Inflammatory macrophage (primary cell): ENCODE results near the gene RBM38.

ENCODE experiments used
- DNase-seq, 2 donors: peaks; one replicate each; pipeline ENCODE4 v3.0.0-alpha.2; 2020 to 2022

RBM38 gene

GRCh38 chr20:57437672-57438330 is 46.6 kb downstream of the RBM38 start:
- DNase-seq, result no peak

DNA sequence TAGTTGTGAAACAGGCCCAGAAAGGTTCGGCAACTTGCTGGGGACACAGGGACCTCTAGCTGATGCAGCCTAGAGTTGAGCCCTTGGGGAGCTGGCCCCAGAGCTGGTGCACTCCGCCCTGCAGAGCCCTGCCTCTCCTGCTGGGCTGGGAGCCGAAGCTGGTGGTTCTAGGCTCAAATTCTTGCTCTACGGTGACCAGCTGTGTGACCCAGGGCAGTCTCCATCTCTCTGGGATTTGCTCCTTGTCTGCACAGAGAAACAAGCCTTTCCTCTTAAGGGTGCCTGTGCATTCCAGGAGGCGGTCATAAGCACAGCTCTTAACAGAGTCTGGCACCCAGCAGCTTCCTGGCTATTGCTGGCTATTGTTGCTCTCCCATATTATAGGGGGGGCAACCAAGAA is 47.4 kb downstream of the RBM38 start:
- DNase-seq, result no peak

DNA sequence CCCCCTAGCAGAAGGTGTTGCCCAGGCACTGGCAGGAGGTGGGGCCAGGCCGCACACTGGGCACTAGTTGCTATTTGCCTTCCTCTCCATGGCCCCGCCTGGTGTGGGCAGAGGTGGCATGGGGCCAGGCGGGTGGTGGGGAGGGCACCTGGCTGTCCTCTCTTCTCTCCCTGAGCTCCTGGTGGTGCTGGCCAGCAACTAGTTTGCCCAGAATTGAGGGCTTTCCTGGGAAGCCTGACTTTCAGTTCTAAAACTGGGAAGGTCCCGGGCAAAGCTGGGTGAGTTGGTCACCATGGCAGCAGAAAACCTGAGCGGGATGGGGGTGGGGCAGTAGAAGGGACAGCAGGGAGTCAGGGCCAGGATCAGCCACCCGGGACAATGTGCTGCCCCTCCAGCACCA is 48.2 kb downstream of the RBM38 start:
- no peak for DNase-seq

DNA sequence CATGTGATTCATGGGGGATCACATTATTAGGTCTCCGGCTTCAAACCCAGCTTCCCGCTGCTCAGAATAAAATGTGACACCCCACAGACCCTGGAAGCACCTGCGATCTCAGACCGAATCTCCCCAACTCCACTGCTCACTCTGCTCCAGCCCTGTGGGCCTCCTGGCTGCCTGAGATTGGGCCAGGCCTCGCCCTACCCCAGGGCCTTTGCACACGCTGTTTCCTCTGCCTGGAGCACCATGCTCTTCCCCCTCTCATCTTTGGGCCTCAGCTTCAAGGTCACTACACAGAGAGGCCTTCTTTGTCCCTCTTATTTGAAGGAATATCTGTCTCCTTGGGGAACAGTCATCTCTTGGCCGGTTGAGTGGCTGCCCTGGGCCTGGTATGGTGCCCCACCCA is 48.8 kb downstream of the RBM38 start:
- DNase-seq, result no peak

- peak in 1 of 2 donors; percentile 45 for DNase-seq
Measured at GRCh38 chr20:57440678-57441509, 49.7 kb downstream of the RBM38 start.

DNA sequence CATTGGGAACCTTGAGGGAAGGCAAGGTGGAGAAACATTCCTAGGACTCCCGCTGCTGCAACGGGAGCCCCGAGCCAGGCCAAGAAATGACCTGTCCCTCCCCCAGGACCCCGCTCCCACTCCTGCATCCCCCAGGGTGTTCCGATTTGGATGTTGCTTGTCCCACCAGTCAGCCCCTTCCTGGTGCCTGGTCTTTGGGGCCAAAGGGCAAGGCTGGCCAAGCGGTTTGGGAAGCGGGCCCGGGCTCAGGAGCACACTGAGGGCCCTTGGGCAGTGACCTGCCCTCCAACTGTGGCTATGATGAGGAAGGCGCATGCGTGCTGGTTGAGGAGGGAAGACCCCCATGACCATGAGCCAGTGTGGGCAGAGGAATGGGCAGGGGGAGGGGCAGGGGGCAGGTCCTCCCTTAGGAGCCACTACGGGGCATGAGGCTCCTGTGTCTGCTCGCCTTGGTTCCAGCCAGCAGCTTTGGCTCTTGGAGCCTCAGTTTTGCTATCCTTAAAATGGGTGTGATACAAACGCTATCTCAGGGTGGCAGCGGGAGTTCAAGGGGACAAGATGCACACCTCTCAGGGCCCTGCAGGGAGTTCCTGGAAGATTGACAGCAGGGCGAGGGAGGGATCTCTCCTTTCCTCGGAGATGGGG is 50.4 kb downstream of the RBM38 start:
- DNase-seq, result no peak

DNA sequence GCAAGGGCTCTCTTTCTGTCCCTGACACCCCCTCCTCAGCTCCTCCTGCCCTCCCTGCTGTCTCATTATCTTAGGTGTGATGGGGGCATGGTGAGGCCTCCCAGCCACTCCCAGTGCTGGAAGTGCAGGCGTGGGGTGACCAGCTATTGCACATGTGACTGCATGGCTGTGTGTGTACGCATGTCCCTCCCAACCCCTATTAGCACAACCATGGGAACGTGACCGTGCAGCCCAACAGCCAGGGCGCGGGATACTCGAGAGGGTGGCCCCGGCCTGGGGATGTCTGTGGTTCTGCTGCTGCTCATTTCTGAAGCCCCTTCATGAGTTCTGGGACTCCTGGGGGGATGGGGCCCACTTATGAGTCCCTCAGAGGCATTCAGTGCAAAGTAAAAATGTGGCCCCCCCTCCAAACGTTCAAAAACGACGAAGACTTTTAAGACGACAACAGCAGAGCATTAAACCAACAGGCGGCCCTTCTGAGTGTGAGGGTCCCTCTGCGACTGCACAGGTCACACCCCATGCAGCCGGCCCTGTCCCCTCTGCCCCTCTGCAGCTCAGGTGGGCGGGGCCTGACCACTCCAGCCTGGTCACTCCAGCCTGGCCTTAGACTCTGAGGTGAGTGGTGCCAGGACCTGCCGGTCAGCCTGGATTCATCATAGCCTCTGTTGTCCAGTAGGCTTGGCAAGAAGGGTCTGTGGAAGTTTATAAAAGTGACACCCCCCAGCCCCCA is 51.1 kb downstream of the RBM38 start:
- DNase-seq, result no peak

GRCh38 chr20:57442888-57443239 is 51.7 kb downstream of the RBM38 start:
- DNase-seq, result no peak

DNA sequence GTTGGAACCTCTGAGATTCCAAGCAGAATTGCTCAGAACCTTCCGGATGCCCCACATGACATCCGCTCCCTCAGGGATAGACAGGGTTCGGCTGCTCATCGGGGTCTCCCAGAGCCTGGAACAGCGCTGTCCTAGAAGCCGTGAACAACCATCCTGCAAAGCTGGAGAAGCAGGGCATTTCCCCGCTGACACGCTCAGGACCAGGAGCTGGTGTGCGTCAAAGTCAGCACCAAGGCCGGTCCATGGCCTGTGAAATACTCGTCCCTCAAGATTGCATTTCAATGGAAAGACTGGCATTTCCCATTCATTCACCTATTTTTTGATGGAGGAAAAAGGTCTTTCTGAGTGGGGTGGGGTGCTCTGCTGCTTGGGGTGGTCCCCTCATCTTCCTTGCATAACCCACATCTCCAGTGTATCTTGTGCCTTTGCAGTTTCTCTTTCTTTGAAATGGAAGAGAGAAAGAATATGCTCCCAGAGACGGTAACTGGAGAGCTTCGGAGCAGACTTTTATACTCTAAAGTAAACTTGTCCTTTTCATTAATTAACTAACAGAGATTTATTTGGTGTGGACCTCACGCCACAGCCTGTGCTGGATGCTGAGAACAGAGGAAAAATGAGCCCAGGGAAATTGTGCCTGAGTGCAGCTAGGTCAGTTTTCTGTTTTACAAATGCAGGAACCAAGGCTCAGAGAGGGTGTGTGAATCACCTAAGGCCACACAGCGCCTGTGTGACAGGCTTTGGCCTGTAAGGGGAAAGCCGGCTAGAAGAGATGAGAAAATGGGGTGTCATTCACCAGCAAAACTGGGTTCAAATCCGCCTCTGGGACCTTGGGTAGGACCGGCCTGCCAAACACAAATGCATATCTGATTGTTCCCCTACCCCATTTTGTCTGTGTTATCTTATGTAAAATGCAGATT is 52.4 kb downstream of the RBM38 start:
- no peak for DNase-seq

DNA sequence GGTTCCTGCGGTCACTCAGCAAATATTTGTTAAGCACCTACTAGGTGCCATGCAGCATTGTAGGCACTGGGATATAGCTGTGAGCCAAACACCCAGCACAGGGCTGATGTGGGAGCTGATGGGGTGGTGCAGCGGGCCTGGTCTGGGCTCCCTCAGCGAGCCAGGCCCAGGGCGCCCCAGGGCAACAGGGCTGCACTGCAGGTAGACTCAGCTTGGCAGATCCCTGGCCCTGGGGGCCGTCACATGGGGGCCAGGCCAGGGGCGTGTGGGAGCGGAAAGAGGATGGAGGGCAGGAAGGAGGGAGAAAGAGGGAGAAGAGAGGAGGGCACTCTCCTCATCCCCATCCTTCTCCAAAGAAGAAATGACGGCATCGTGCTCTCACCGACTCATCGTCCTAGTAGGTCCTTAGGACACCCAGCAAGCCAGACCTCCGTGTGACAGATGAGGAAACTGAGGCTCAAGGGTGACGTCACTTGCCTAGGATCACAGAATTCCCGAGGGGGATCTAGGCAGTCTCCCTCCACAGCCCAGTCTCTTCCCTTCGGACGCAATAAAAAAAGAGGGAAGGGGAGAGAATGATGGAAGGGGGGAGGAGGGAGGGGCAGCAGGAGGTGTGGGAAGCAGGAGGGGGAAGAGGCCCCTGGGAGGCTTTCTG is 53.3 kb downstream of the RBM38 start:
- no peak for DNase-seq

GRCh38 chr20:57445298-57445697 is 54.1 kb downstream of the RBM38 start:
- DNase-seq, result no peak

- no peak for DNase-seq
Measured at GRCh38 chr20:57445774-57446173, 54.6 kb downstream of the RBM38 start.

GRCh38 chr20:57448764-57449354 is 57.7 kb downstream of the RBM38 start:
- DNase-seq, result no peak

- no peak for DNase-seq
Measured at GRCh38 chr20:57449398-57450354, 58.5 kb downstream of the RBM38 start.

GRCh38 chr20:57450419-57450818 is 59.2 kb downstream of the RBM38 start:
- DNase-seq, result peak; percentile 93

- no peak for DNase-seq
Measured at GRCh38 chr20:57450931-57451330, 59.7 kb downstream of the RBM38 start.

GRCh38 chr20:57451431-57451794 is 60.2 kb downstream of the RBM38 start:
- DNase-seq, result no peak

- peak; percentile 68 to 77 for DNase-seq
Measured at GRCh38 chr20:57451795-57452661, 60.8 kb downstream of the RBM38 start.

- no peak for DNase-seq
Measured at GRCh38 chr20:57455386-57455785, 64.2 kb downstream of the RBM38 start.
